Activated CD4-positive, alpha-beta T cell treated with anti-CD3 and anti-CD28 coated beads, Interleukin-2, amount 50 U/mL, for 48 hours (primary cell): ENCODE results near the gene GABRQ.
"Not testable (repeated sequence)": the region's sequence is repeated elsewhere in the genome, so short reads cannot be mapped to it uniquely, and the experiment has no call there.

Experiments
- DNase-seq, 2 experiments: peaks; one replicate each; pipeline ENCODE4 v3.0.0-alpha.2; 2020

GABRQ gene

DNA sequence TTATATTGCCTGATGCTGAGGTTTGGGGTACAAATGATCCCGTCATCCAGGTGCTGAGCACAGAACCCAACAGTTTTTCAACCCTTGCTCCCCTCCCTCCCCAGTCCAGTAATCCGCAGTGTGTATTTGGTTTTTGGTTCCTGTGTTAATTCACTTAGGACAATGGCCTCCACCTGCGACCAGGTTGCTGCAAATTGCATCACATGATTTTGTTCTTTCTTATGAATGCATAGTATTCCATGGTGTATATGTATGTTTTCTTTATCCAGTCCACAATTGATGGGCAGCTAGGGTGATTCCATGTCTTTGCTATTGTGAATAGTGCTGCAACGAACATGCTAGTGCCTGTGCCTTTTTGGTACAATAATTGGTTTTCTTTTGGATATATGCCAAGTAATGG, 25.4 kb downstream of the GABRQ start:
- DNase-seq = no peak

DNA sequence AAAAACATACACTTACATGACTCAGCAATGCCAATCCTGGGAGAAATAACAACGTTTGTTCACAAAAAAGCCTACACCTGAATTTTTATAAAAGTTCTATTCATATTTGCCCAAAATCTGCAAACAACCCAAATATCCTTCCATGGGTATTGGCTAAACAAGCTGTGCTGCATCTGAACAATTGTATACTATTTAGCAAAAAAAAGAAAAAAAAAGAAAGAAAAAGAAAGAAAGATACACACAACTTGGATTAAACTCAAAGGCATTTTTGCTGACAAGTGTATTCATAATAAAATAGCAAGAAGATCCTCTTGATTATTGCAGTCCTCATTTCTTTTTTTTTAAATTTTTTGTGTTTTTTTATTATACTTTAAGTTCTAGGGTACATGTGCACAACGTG, 36.4 kb downstream of the GABRQ start:
- no peak for DNase-seq

DNA sequence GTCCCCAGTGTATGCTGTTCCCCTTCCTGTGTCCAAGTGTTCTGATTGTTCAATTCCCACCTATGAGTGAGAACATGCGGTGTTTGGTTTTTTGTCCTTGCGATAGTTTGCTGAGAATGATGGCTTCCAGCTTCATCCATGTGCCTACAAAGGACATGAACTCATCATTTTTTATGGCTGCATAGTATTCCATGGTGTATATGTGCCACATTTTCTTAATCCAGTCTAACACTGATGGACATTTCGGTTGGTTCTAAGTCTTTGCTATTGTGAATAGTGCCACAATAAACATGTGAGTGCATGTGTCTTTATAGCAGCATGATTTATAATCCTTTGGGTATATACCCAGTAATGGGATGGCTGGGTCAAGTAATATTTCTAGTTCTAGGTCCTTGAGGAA, 37.0 kb downstream of the GABRQ start:
- not testable (repeated sequence) for DNase-seq

DNA sequence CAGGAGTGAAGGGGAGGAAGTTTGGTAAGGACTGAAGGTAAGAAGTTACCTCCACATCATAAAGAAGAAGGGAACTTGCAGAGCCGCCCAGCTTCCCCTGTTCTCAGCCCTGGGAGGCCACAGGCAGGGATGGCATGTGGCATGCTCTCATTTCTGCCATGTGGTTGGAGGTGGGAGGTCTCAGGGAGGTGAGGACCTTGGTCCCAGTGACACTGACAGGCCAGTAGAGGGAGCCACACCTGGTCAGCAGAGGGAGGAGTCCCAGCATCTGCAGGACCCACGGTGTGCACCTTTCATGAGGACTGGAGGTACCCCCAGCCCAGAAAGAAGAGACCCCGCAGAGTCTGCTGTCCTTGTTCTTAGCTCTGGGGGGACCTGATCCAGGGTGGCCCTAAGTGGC, 43.3 kb downstream of the GABRQ start:
- not testable (repeated sequence) for DNase-seq

DNA sequence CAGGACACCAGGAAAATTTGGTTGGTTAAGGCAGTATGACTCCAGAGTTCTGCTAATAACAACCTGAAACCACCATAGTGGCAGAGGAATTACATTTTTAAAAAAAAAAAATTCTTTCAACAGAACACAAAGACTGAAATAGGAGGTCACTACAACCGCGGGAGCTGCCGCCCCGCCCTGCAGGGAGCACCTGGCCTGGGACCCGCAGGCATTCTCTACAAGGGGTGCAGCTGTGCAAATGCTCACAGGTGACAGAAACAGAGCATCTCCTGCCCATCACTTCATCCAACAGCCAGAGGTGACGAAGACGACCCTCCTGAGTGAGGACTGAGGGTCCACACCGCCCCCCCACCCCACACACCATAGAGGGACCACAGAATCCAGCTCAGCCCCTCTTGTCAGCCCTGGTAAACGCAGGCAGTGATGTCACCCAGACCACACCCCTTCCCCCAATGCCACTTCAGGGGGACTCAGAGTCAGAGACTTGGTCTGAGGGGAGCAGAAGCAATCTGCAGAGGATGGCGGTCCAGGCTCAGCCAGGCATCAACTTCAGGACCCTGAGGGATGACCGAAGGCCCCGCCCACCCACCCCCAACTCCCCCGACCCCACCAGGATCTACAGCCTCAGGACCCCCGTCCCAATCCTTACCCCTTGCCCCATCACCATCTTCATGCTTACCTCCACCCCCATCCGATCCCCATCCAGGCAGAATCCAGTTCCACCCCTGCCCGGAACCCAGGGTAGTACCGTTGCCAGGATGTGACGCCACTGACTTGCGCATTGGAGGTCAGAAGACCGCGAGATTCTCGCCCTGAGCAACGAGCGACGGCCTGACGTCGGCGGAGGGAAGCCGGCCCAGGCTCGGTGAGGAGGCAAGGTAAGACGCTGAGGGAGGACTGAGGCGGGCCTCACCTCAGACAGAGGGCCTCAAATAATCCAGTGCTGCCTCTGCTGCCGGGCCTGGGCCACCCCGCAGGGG, 60.5 kb downstream of the GABRQ start, which contains the start of gene MAGEA3:
TSS of gene MAGEA3 (plus strand) at position 843 of the 980 bp plus-strand sequence. CDS start 2,039 bp downstream, outside the sequence.
- not testable (repeated sequence) for DNase-seq

DNA sequence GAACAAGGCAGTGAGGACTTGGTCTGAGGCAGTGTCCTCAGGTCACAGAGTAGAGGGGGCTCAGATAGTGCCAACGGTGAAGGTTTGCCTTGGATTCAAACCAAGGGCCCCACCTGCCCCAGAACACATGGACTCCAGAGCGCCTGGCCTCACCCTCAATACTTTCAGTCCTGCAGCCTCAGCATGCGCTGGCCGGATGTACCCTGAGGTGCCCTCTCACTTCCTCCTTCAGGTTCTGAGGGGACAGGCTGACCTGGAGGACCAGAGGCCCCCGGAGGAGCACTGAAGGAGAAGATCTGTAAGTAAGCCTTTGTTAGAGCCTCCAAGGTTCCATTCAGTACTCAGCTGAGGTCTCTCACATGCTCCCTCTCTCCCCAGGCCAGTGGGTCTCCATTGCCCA, 62.7 kb downstream of the GABRQ start:
- DNase-seq = not testable (repeated sequence)

DNA sequence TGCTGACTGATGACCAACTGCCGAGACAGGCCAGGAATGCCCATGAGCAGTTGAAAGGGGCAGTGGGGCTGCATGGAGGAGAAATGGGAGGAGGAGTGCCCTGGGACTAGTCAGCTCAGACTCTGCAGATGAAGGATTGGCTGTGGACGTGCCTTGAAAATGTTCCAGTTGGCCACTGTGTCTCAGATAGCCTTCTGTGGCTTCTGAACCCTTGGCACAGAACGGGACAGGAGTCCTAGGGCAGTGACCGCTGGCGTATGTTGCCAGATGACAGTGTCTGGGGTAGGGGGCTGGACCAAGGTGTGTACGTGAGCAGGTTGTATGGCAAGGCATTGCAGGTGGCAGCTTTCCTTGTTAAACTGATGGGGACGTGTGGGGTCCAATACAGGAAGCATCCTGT, 68.8 kb downstream of the GABRQ start:
- DNase-seq = not testable (repeated sequence)
